K562 (cell line): Measurements from ENCODE around the gene PTPN20. TPM values are rescaled to one million over a fixed set of nuclear protein-coding genes. Genes with fewer than 3 reads are reported as not detected.

Experiments
- BRD4 ChIP-seq: fragments of 200-600 bp; sonication (generic); IDR thresholded peaks from 2 replicates; pipeline ENCODE4 v1.6.1; 2017; ENCODE audit warnings: inconsistent platforms
- C11orf30 ChIP-seq: fragments of 450-650 bp; IDR thresholded peaks from 2 replicates; pipeline ENCODE4 v1.6.1; 2016; ENCODE audit warnings: low read depth, mild to moderate bottlenecking
- CBX3 ChIP-seq, 2 experiments: IDR thresholded peaks; 1 replicate in 1 of 2; 2 replicates in 1 of 2; pipeline ENCODE4 v1.6.1; 2012; ENCODE audit warnings: inconsistent platforms in 2 of 2, low read length in 2 of 2, borderline replicate concordance in 1 of 2, control low read depth in 1 of 2
- JUND ChIP-seq, 2 experiments: IDR thresholded peaks; 2 replicates in 1 of 2; 3 replicates in 1 of 2; pipeline ENCODE4 v1.6.1; 2011; ENCODE audit warnings: borderline replicate concordance in 2 of 2, low read depth in 2 of 2, low read length in 2 of 2, improper control_type of control experiment in 1 of 2, missing biosample characterization in 1 of 2, missing genetic modification characterization in 1 of 2, missing genetic modification reagents in 1 of 2
- KAT8 ChIP-seq: fragments of 450-650 bp; IDR thresholded peaks from 2 replicates; pipeline ENCODE4 v1.6.1; 2016; ENCODE audit warnings: low read depth, mild to moderate bottlenecking
- KDM1A ChIP-seq, 2 experiments: fragments of 450-650 bp; IDR thresholded peaks; 2 replicates each; pipeline ENCODE4 v1.6.1; 2016; ENCODE audit warnings: mild to moderate bottlenecking in 2 of 2
- MAFF ChIP-seq: IDR thresholded peaks from 2 replicates; pipeline ENCODE4 v1.6.1; 2012; ENCODE audit warnings: low read length, improper control_type of control experiment
- MTA1 ChIP-seq: fragments of 450-650 bp; IDR thresholded peaks from 2 replicates; pipeline ENCODE4 v1.6.1; 2017; ENCODE audit warnings: borderline replicate concordance
- RB1 ChIP-seq: fragments of 450-650 bp; IDR thresholded peaks from 2 replicates; pipeline ENCODE4 v1.6.1; 2017; ENCODE audit warnings: low read depth, mild to moderate bottlenecking
- RCOR1 ChIP-seq, 2 experiments: IDR thresholded peaks; 2 replicates each; pipeline ENCODE4 v1.6.1; 2012; ENCODE audit warnings: low read depth in 2 of 2, low read length in 2 of 2, borderline replicate concordance in 1 of 2, improper control_type of control experiment in 1 of 2
- ZNF239 ChIP-seq: fragments of 250-450 bp; sonication (Bioruptor Pico); IDR thresholded peaks from 2 replicates; pipeline ENCODE4 v1.4.0; 2020; ENCODE audit warnings: mild to moderate bottlenecking
- ZNF316 ChIP-seq: fragments of 450-650 bp; IDR thresholded peaks from 2 replicates; pipeline ENCODE4 v1.6.1; 2016
- ZNF384 ChIP-seq: IDR thresholded peaks from 2 replicates; pipeline ENCODE4 v1.6.1; 2012; ENCODE audit warnings: low read depth, low read length, improper control_type of control experiment
- ZNF57 ChIP-seq: fragments of 450-650 bp; formaldehyde crosslinking; IDR thresholded peaks from 2 replicates; pipeline ENCODE4 v1.4.0; 2020; ENCODE audit warnings: mild to moderate bottlenecking, moderate library complexity
- polyA plus RNA-seq, 8 experiments: library from polyadenylated mRNA; depleted of rRNA in 4 of 8; stranded (reverse) in 5 of 8; unstranded in 3 of 8; fragments of >200 nt; fragmentation: Nextera tagmentation in 2 of 8; fragmentation: Illumina TruSeq in 1 of 8; extraction: Ambion mirVana in 2 of 8; extraction: Trizol in 1 of 8; gene quantifications; 2 replicates each; pipeline versions ENCODE4 v1.2.1 to v1.2.3, GENCODE V29; 2011 to 2014; ENCODE audit warnings: inconsistent platforms in 1 of 8, missing spikeins in 1 of 8
- total RNA-seq, 7 experiments: library from RNA; depleted of rRNA in 6 of 7; stranded (reverse); fragments of >200 nt in 6 of 7; fragmentation: Illumina TruSeq in 2 of 7; extraction: Trizol in 2 of 7; gene quantifications; 2 replicates each; pipeline versions ENCODE4 v1.2.1 to v1.2.3, GENCODE V29; 2011 to 2021; ENCODE audit warnings: low replicate concordance in 1 of 7
- TF ChIP-seq, protein P1 (sequence below), 2 experiments: fragments of 450-650 bp in 1 of 2; sonication (generic) in 1 of 2; formaldehyde crosslinking; conservative IDR thresholded peaks; 2 replicates each; pipeline versions ENCODE4 v1.4.0 to v1.8.1; 2020 to 2022; ENCODE audit warnings: mild to moderate bottlenecking in 1 of 2, missing genetic modification reagents in 1 of 2
- TF ChIP-seq, protein P2 (sequence below): fragments of 250-450 bp; sonication (Bioruptor Pico); IDR thresholded peaks from 2 replicates; pipeline ENCODE4 v1.8.0; 2022; ENCODE audit warnings: inconsistent platforms
- TF ChIP-seq, protein P3 (sequence below): fragments of 450-650 bp; IDR thresholded peaks from 2 replicates; pipeline ENCODE4 v1.6.1; 2018; ENCODE audit warnings: mild to moderate bottlenecking, low read depth; ENCODE audit not compliant: partially characterized antibody
- TF ChIP-seq, protein P4 (sequence below): sonication (generic); formaldehyde crosslinking; IDR thresholded peaks from 2 replicates; pipeline ENCODE4 v1.8.0; 2022; ENCODE audit warnings: missing genetic modification reagents, mild to moderate bottlenecking, borderline replicate concordance

PTPN20 gene
- total and polyA plus RNA-seq, 9 of the 15 experiments (the other 6 are each of a cell fraction or from before 2014, with no cell fraction given): 0.03 to 0.18 (median 0.10) TPM; not detected in 6

DNA sequence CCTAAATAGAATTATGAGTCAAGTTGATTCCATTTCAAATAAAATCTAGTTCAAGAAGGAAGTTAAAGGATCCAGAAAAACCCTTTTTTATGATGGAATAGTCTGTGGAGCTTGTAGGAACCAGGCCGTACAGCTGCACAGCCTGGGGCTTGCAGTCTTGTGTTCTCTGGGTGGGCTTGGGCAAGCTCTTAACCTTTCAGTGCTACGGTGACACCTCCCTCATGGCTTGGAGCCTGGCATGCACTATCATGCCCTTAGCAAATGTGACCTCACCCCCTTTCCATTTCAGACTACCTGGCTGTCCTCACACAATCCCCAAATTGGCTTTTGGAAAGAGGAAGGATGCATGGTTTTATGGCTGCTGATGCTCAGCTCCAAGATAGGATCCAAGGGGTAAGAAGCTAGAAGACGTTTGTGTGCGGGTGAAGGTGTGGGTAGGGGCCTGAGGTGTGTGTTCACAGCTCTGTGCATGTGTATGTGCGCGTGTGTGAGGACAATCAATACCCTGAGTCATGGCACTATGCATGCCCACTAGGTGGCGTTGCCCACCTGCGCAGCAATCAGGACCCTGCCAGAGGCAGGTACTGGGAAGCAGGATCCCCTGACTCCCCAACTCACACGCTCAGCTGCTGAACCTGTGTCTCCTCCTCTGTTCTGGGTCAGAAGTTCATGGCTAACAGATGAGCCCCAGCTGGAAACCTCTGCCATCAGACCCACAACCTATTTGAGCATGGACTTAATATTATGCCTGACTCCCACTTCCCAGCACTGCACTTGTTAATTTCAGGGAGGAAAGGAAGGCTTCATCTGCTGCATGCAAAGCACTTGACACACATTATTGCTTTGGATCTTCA, 113.4 kb downstream of the PTPN20 start (continued):
- TF ChIP-seq, protein P1, sequence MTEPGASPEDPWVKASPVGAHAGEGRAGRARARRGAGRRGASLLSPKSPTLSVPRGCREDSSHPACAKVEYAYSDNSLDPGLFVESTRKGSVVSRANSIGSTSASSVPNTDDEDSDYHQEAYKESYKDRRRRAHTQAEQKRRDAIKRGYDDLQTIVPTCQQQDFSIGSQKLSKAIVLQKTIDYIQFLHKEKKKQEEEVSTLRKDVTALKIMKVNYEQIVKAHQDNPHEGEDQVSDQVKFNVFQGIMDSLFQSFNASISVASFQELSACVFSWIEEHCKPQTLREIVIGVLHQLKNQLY (CRISPR knock-in tag; conservative IDR thresholded peaks at IDR 0.05): no peak
- TF ChIP-seq ZNF57 (CRISPR knock-in tag): no peak
- TF ChIP-seq JUND (IDR thresholded peaks at IDR 0.05; ENCODE audit: borderline replicate concordance, low read depth, low read length): peak; percentile 47
- TF ChIP-seq JUND (tag; IDR thresholded peaks at IDR 0.05; ENCODE audit: borderline replicate concordance, low read depth, low read length): no peak
- 0 out of 2 replicates have a peak, but pooled peaks have one; percentile 47 for TF ChIP-seq RB1
- TF ChIP-seq ZNF239 (CRISPR knock-in tag): no peak
- no peak; a peak in 1 of 4 replicates for TF ChIP-seq RCOR1 (IDR thresholded peaks at IDR 0.05; ENCODE audit: borderline replicate concordance in 1 of 2, low read depth in 2 of 2, low read length in 2 of 2)
- TF ChIP-seq, protein P2, sequence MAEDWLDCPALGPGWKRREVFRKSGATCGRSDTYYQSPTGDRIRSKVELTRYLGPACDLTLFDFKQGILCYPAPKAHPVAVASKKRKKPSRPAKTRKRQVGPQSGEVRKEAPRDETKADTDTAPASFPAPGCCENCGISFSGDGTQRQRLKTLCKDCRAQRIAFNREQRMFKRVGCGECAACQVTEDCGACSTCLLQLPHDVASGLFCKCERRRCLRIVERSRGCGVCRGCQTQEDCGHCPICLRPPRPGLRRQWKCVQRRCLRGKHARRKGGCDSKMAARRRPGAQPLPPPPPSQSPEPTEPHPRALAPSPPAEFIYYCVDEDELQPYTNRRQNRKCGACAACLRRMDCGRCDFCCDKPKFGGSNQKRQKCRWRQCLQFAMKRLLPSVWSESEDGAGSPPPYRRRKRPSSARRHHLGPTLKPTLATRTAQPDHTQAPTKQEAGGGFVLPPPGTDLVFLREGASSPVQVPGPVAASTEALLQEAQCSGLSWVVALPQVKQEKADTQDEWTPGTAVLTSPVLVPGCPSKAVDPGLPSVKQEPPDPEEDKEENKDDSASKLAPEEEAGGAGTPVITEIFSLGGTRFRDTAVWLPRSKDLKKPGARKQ (CRISPR knock-in tag): no peak
- TF ChIP-seq KAT8: no peak
- TF ChIP-seq, protein P3, sequence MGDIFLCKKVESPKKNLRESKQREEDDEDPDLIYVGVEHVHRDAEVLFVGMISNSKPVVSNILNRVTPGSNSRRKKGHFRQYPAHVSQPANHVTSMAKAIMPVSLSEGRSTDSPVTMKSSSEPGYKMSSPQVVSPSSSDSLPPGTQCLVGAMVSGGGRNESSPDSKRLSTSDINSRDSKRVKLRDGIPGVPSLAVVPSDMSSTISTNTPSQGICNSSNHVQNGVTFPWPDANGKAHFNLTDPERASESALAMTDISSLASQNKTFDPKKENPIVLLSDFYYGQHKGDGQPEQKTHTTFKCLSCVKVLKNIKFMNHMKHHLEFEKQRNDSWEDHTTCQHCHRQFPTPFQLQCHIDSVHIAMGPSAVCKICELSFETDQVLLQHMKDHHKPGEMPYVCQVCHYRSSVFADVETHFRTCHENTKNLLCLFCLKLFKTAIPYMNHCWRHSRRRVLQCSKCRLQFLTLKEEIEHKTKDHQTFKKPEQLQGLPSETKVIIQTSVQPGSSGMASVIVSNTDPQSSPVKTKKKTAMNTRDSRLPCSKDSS: no peak
- TF ChIP-seq ZNF316: peak; percentile 61
- TF ChIP-seq MAFF: peak; percentile 62
- no peak for TF ChIP-seq ZNF384
- TF ChIP-seq BRD4: no peak
- peak; percentile 54; the same call in 1 of the 2 replicates for TF ChIP-seq C11orf30
- 0 out of 4 replicates have a peak, but pooled peaks of 1 of the 2 experiments have one; percentile 23 for TF ChIP-seq KDM1A (IDR thresholded peaks at IDR 0.05)
- no peak for TF ChIP-seq MTA1
- TF ChIP-seq CBX3 (IDR thresholded peaks at IDR 0.05; ENCODE audit: borderline replicate concordance in 1 of 2, low read length in 2 of 2): no peak
- TF ChIP-seq, protein P4, sequence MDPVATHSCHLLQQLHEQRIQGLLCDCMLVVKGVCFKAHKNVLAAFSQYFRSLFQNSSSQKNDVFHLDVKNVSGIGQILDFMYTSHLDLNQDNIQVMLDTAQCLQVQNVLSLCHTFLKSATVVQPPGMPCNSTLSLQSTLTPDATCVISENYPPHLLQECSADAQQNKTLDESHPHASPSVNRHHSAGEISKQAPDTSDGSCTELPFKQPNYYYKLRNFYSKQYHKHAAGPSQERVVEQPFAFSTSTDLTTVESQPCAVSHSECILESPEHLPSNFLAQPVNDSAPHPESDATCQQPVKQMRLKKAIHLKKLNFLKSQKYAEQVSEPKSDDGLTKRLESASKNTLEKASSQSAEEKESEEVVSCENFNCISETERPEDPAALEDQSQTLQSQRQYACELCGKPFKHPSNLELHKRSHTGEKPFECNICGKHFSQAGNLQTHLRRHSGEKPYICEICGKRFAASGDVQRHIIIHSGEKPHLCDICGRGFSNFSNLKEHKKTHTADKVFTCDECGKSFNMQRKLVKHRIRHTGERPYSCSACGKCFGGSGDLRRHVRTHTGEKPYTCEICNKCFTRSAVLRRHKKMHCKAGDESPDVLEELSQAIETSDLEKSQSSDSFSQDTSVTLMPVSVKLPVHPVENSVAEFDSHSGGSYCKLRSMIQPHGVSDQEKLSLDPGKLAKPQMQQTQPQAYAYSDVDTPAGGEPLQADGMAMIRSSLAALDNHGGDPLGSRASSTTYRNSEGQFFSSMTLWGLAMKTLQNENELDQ (CRISPR knock-in tag): no peak
